Measurements from ENCODE around the gene LTBP2. TPM values are rescaled to one million over a fixed set of nuclear protein-coding genes. Genes with fewer than 3 reads are reported as not detected.

The LTBP2 gene
- total RNA-seq, 2 donors from 2014 or later: 674 to 973 TPM

DNA sequence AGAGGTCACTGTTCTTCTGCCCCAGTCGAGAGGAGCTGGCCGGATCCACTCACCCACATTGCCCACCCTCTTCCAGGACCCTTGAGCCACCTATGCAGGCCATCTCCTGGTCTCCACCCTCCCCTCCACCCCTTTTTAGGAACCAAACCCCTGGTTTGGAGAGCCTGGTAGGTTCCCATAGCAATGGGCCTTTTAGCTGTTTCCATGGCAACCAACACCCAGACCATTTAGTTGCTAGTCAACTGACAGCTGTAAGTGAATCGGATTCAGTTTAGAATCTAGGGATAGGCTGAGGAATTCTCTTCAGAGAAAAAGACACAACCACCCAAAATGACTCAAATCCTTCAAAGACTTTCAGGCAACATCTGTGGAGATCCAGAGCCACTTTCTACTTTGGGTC is 135.4 kb downstream of the LTBP2 start:
- DNase-seq (ENCODE audit: low spot score) (no peak), ATAC-seq (ENCODE audit: insufficient number of reproducible peaks, low FRiP score, low read depth) (no peak)
- H3K4me1 ChIP-seq (ENCODE audit: control insufficient read depth in 1 of 2, low read depth in 2 of 2): peaks cover 0 to 27% of the 10 kb centered on the region in 2 donors
- no peak overlapping the region for H3K4me3 ChIP-seq
- no peaks in the 10 kb centered on the region for H3K9me3 ChIP-seq
- peaks cover 29% of the 10 kb centered on the region for H3K36me3 ChIP-seq
- no peaks in the 10 kb centered on the region for H3K27me3 ChIP-seq (replicated peaks; ENCODE audit: insufficient read depth)
- TF ChIP-seq, protein P1, sequence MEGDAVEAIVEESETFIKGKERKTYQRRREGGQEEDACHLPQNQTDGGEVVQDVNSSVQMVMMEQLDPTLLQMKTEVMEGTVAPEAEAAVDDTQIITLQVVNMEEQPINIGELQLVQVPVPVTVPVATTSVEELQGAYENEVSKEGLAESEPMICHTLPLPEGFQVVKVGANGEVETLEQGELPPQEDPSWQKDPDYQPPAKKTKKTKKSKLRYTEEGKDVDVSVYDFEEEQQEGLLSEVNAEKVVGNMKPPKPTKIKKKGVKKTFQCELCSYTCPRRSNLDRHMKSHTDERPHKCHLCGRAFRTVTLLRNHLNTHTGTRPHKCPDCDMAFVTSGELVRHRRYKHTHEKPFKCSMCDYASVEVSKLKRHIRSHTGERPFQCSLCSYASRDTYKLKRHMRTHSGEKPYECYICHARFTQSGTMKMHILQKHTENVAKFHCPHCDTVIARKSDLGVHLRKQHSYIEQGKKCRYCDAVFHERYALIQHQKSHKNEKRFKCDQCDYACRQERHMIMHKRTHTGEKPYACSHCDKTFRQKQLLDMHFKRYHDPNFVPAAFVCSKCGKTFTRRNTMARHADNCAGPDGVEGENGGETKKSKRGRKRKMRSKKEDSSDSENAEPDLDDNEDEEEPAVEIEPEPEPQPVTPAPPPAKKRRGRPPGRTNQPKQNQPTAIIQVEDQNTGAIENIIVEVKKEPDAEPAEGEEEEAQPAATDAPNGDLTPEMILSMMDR (IDR thresholded peaks at IDR 0.05): no peak
- peak overlapping the region; percentile 42 to 55 for H3K27ac ChIP-seq

DNA sequence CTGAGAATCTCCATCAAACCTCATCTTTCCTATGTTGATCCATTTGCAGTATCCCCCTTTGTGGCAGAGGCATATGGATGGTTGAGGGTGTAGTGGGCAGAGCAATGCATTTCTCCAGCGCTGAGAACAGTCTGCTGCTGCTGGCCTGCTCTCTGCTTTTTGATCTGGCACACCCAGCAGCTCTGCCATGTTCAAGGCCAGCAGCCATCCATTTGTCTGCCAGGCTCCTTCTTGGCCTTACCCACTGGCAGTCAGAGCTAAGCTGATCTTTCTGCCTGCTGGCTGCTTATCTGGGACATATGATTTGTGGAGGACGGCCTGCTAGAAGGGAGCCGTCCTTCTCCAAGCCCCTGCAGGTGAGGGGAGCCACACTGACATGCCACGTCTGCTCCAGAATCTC is 135.9 kb downstream of the LTBP2 start:
- ATAC-seq (ENCODE audit: insufficient number of reproducible peaks, low FRiP score, low read depth) (no peak), DNase-seq (ENCODE audit: low spot score) (no peak)
- H3K4me3 ChIP-seq: no peak overlapping the region
- H3K27me3 ChIP-seq (replicated peaks; ENCODE audit: insufficient read depth): no peaks in the 10 kb centered on the region
- TF ChIP-seq, protein P1 (IDR thresholded peaks at IDR 0.05): no peak
- H3K9me3 ChIP-seq: no peaks in the 10 kb centered on the region
- H3K27ac ChIP-seq: peak overlapping the region; percentile 42 to 55
- peaks cover 0 to 30% of the 10 kb centered on the region in 2 donors for H3K4me1 ChIP-seq (ENCODE audit: control insufficient read depth in 1 of 2, low read depth in 2 of 2)
- peaks cover 24% of the 10 kb centered on the region for H3K36me3 ChIP-seq

DNA sequence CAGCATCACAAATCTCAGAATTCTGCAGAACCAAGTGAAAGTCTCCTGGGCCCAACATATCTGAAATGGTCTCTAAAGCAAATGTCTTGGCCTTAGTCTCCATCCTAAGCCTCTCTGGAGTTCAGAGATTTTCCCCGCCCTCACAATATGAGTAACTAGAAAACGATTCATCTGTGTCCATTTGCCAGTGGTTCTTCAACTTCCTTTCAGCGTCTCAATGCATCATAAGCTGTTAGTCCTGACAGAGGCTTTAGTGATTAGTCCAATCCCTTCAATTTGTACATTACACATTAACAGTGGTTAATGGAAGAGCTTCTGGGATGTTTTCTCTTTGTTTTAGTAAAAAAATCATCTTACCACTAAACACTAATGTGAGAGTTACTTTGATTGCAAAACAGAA is 136.4 kb downstream of the LTBP2 start:
- TF ChIP-seq, protein P1 (IDR thresholded peaks at IDR 0.05): no peak
- Histone ChIP-seq H3K4me3 (no peak overlapping the region), H3K27me3 (replicated peaks; ENCODE audit: insufficient read depth) (no peaks in the 10 kb centered on the region), H3K36me3 (peaks cover 19% of the 10 kb centered on the region), H3K27ac (peak overlapping the region; percentile 55 to 61), H3K4me1 (ENCODE audit: control insufficient read depth in 1 of 2, low read depth in 2 of 2) (peaks cover 2 to 34% of the 10 kb centered on the region in 2 donors), H3K9me3 (no peaks in the 10 kb centered on the region)
- DNase-seq (ENCODE audit: low spot score) (no peak), ATAC-seq (ENCODE audit: insufficient number of reproducible peaks, low FRiP score, low read depth) (no peak)

DNA sequence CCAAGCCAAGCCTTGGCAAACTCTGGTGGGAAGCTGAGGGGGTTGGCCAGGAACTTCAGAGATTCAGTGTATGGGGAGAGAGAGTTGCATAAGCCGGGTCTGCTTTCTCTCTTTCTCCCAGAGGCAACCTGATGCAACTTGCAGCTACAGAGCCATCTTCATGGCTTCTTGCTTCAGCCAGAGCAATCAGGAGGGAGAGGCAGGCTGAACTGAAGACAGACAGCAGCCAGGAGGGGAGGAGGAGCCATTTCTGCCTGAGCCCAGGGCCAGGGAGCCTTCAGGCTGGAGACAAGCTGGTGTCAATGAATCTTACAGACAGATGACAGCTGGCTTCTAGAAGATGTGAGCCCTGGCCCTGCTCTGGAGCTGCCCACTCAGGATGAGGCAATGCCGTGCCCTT is 137.7 kb downstream of the LTBP2 start:
- ATAC-seq (ENCODE audit: insufficient number of reproducible peaks, low FRiP score, low read depth) (no peak), DNase-seq (ENCODE audit: low spot score) (no peak)
- TF ChIP-seq, protein P1 (IDR thresholded peaks at IDR 0.05): no peak
- Histone ChIP-seq H3K9me3 (no peaks in the 10 kb centered on the region), H3K27ac (peak overlapping the region in 1 of 2 donors; percentile 38), H3K27me3 (replicated peaks; ENCODE audit: insufficient read depth) (no peaks in the 10 kb centered on the region), H3K36me3 (peaks cover 6% of the 10 kb centered on the region), H3K4me1 (ENCODE audit: control insufficient read depth in 1 of 2, low read depth in 2 of 2) (peaks cover 10 to 47% of the 10 kb centered on the region in 2 donors), H3K4me3 (no peak overlapping the region)

DNA sequence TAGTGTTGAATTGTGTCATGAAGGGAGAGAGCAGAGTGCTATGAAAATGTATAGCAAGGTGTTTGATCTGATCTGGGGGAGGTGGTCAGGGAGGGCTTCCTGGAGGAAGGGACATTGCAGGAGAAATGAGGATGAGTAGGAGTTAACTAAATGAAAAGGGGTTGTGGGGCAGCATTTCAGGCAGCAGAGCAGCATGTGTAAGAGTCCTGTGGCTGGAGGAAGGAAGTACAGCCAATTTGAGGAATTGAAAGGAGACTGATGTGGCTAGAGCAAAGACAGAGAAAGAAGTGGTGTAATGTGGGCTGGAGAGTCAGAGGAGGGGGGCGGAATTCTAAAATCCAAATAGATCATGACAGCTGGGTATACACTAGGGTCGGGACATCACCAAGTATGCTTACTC is 139.4 kb downstream of the LTBP2 start:
- Histone ChIP-seq H3K9me3 (no peaks in the 10 kb centered on the region), H3K4me3 (no peak overlapping the region), H3K27me3 (replicated peaks; ENCODE audit: insufficient read depth) (no peaks in the 10 kb centered on the region), H3K36me3 (no peaks in the 10 kb centered on the region), H3K4me1 (ENCODE audit: control insufficient read depth in 1 of 2, low read depth in 2 of 2) (peaks cover 20 to 62% of the 10 kb centered on the region in 2 donors), H3K27ac (no peak overlapping the region)
- no peak for DNase-seq (ENCODE audit: low spot score)
- TF ChIP-seq, protein P1 (IDR thresholded peaks at IDR 0.05): no peak
- ATAC-seq (ENCODE audit: insufficient number of reproducible peaks, low FRiP score, low read depth): no peak
